Fibroblast of skin of left biceps (primary cell): ENCODE results near the gene EARS2.

Experiments
- DNase-seq, 2 experiments: peaks; one replicate each; pipeline ENCODE4 v3.0.0-alpha.2; 2013; ENCODE audit warnings: low read depth in 2 of 2

The EARS2 gene

GRCh38 chr16:23482778-23483177, 74.4 kb downstream of the EARS2 start:
- no peak for DNase-seq

GRCh38 chr16:23480257-23480656, 76.9 kb downstream of the EARS2 start:
- no peak for DNase-seq

- no peak for DNase-seq
These were observed 78.0 kb downstream of the EARS2 start for GRCh38 chr16:23479138-23479537.

GRCh38 chr16:23478566-23478965, 78.6 kb downstream of the EARS2 start:
- no peak for DNase-seq

- DNase-seq = no peak
These were observed 80.9 kb downstream of the EARS2 start for GRCh38 chr16:23476289-23476688.
